Measurements from ENCODE around the gene AMER3.

GRCh38 chr2:130791617-130791939 is 36.2 kb downstream of the AMER3 start:
- TF ChIP-seq, protein P1, sequence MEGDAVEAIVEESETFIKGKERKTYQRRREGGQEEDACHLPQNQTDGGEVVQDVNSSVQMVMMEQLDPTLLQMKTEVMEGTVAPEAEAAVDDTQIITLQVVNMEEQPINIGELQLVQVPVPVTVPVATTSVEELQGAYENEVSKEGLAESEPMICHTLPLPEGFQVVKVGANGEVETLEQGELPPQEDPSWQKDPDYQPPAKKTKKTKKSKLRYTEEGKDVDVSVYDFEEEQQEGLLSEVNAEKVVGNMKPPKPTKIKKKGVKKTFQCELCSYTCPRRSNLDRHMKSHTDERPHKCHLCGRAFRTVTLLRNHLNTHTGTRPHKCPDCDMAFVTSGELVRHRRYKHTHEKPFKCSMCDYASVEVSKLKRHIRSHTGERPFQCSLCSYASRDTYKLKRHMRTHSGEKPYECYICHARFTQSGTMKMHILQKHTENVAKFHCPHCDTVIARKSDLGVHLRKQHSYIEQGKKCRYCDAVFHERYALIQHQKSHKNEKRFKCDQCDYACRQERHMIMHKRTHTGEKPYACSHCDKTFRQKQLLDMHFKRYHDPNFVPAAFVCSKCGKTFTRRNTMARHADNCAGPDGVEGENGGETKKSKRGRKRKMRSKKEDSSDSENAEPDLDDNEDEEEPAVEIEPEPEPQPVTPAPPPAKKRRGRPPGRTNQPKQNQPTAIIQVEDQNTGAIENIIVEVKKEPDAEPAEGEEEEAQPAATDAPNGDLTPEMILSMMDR (IDR thresholded peaks at IDR 0.05), result no peak
- TF ChIP-seq POLR2A (IDR thresholded peaks at IDR 0.05), result no peak
